ENCODE measurements around the gene DSC1.

DNA sequence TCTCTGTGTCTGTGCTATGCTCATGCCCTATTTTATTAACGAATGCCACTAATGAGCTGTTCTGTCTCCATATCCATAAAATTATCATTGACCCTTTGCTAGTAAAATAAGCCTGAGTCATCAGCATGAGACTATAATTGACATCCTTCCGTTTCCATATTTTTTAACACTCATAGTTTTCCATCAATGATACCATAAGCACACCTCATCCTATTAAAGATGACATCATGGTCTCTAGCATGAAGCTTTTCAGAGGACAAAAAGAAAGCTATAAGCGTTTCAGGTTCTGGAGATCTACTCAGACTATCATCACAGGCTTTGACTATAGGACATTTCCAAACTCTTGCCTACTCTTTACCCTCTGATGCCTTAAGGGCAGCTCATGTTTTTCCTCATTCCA is 59.2 kb downstream of the DSC1 start:
- TF ChIP-seq POLR2A (IDR thresholded peaks at IDR 0.05; ENCODE audit: low read depth, low read length) (no peak), TAF1 (IDR thresholded peaks at IDR 0.05; ENCODE audit: borderline replicate concordance, low read depth, low read length) (no peak), POLR2AphosphoS5 (IDR thresholded peaks at IDR 0.05; ENCODE audit: low read depth, low read length) (no peak)

Data from GM12892 (cell line).